Upper lobe of left lung (tissue), 6 donors: ENCODE results near the gene MED13L. TPM values are rescaled to one million over a fixed set of nuclear protein-coding genes. Genes with fewer than 3 reads are reported as not detected.

Experiments used
- ATAC-seq, 2 donors: fragments of 200-7000 bp; cut with Tn5 transposase; one replicate each; pipeline ENCODE4 v1.9.1; 2022; ENCODE audit warnings: mild to moderate bottlenecking in 2 of 2, moderate library complexity in 2 of 2; ENCODE audit not compliant: low FRiP score in 2 of 2
- DNase-seq, 2 donors: peaks; one replicate each; pipeline ENCODE4 v3.0.0-alpha.2; 2019 to 2020
- H3K27ac ChIP-seq, 4 donors: fragments of 200-600 bp; sonication (generic); one replicate each; pipeline ENCODE4 v1.5.1; 2016 to 2019
- H3K27me3 ChIP-seq, 4 donors: fragments of 200-600 bp; sonication (generic); one replicate each; pipeline ENCODE4 v1.5.1; 2017 to 2019
- H3K36me3 ChIP-seq, 4 donors: fragments of 200-600 bp; sonication (generic); one replicate each; pipeline ENCODE4 v1.5.1; 2016 to 2019
- H3K4me1 ChIP-seq, 4 donors: fragments of 200-600 bp; sonication (generic); one replicate each; pipeline ENCODE4 v1.5.1; 2018 to 2019
- H3K4me3 ChIP-seq, 4 donors: fragments of 200-600 bp; sonication (generic); one replicate each; pipeline ENCODE4 v1.5.1; 2017 to 2019; ENCODE audit warnings: mild to moderate bottlenecking in 2 of 4, moderate library complexity in 1 of 4
- H3K9me3 ChIP-seq, 4 donors: fragments of 200-600 bp; sonication (generic); one replicate each; pipeline ENCODE4 v1.5.1; 2018 to 2019
- CTCF ChIP-seq, 6 experiments: fragments of 450-650 bp in 4 of 6; fragments of 200-600 bp in 2 of 6; sonication (generic) in 2 of 6; IDR thresholded peaks; one replicate each; pipeline ENCODE4 v1.5.1; 2016 to 2019; ENCODE audit warnings: antibody characterized with exemption in 6 of 6
- EP300 ChIP-seq, 4 donors: sonication (generic); formaldehyde crosslinking; IDR thresholded peaks; one replicate each; pipeline ENCODE4 v1.5.1; 2017; ENCODE audit warnings: antibody characterized with exemption in 4 of 4, control low read depth in 2 of 4
- POLR2A ChIP-seq, 4 donors: fragments of 450-650 bp; IDR thresholded peaks; one replicate each; pipeline ENCODE4 v1.5.1; 2016 to 2017; ENCODE audit warnings: antibody characterized with exemption in 4 of 4, mild to moderate bottlenecking in 2 of 4
- POLR2AphosphoS5 ChIP-seq, 2 donors: sonication (generic); formaldehyde crosslinking; IDR thresholded peaks; one replicate each; pipeline ENCODE4 v1.5.1; 2017; ENCODE audit warnings: antibody characterized with exemption in 2 of 2
- WGBS, 2 donors: methylation state at CpG; one replicate each; pipeline ENCODE4 v1.1.5; 2017 to 2018; 5-methylcytosine and 5-hydroxymethylcytosine counted together
- total RNA-seq, 6 donors: library from RNA; depleted of rRNA in 4 of 6; stranded (reverse); fragments of >200 nt in 4 of 6; gene quantifications; one replicate each; pipeline versions ENCODE4 v1.1.0 to v1.2.1, GENCODE V29; 2016 to 2021
- donor health status: DM: no; HTN: no; CAD: no; lungs with moderate emphysema.
- donor health status: DM: no; HTN: yes; CAD: no; lungs with severe emphysema.

The MED13L gene
- total RNA-seq, 6 donors from 2014 or later: 96.6 to 178 (median 124) TPM

- Histone ChIP-seq H3K9me3 (peaks cover 0 to 4% (median 2%) of the 10 kb centered on the region in 4 donors), H3K4me3 (no peak overlapping the region), H3K27ac (no peak overlapping the region), H3K27me3 (no peaks in the 10 kb centered on the region), H3K36me3 (no peaks in the 10 kb centered on the region), H3K4me1 (no peaks in the 10 kb centered on the region)
- 45 to 51% methylated on average over 3 of the region's 3 CpGs for WGBS, 2 donors
- peak in 1 of 2 donors; percentile 26 for ATAC-seq
- TF ChIP-seq CTCF (IDR thresholded peaks at IDR 0.05) (no peak), POLR2AphosphoS5 (IDR thresholded peaks at IDR 0.05) (no peak), POLR2A (IDR thresholded peaks at IDR 0.05) (no peak), EP300 (IDR thresholded peaks at IDR 0.05) (no peak)
- DNase-seq: no peak
Measured at GRCh38 chr12:115934046-115934445, 343.4 kb downstream of the MED13L start.

- Histone ChIP-seq H3K9me3 (no peaks in the 10 kb centered on the region), H3K4me1 (no peaks in the 10 kb centered on the region), H3K27ac (no peak overlapping the region), H3K4me3 (no peak overlapping the region), H3K27me3 (no peaks in the 10 kb centered on the region), H3K36me3 (no peaks in the 10 kb centered on the region)
- TF ChIP-seq POLR2A (IDR thresholded peaks at IDR 0.05): no peak
- TF ChIP-seq CTCF (IDR thresholded peaks at IDR 0.05): no peak
- TF ChIP-seq EP300 (IDR thresholded peaks at IDR 0.05): no peak
- no peak for TF ChIP-seq POLR2AphosphoS5 (IDR thresholded peaks at IDR 0.05)
- ATAC-seq (no peak), DNase-seq (no peak)
- 30 to 43% methylated on average over 1 of the region's 1 CpG for WGBS, 2 donors
Measured at GRCh38 chr12:115932066-115932465, 345.4 kb downstream of the MED13L start.

- no peaks in the 10 kb centered on the region for H3K4me1 ChIP-seq
- TF ChIP-seq POLR2A (IDR thresholded peaks at IDR 0.05) (no peak), POLR2AphosphoS5 (IDR thresholded peaks at IDR 0.05) (no peak), CTCF (IDR thresholded peaks at IDR 0.05) (no peak), EP300 (IDR thresholded peaks at IDR 0.05) (no peak)
- no peak overlapping the region for H3K27ac ChIP-seq
- H3K9me3 ChIP-seq: no peaks in the 10 kb centered on the region
- H3K27me3 ChIP-seq: no peaks in the 10 kb centered on the region
- WGBS, 2 donors: 61 to 67% methylated on average over 5 of the region's 5 CpGs
- DNase-seq: no peak
- H3K4me3 ChIP-seq: no peak overlapping the region
- ATAC-seq: no peak
- no peaks in the 10 kb centered on the region for H3K36me3 ChIP-seq
Measured at GRCh38 chr12:115930336-115930735, 347.2 kb downstream of the MED13L start.

GRCh38 chr12:115926037-115926670 lies 351.3 kb downstream of the MED13L start:
- WGBS, 2 donors: 70 to 85% methylated on average over 7 to 8 of the region's 8 CpGs
- H3K36me3 ChIP-seq: no peaks in the 10 kb centered on the region
- DNase-seq (peak in 1 of 2 donors; percentile 40), ATAC-seq (peak; percentile 7 to 20)
- H3K27ac ChIP-seq: no peak overlapping the region
- no peaks in the 10 kb centered on the region for H3K4me1 ChIP-seq
- no peak for TF ChIP-seq POLR2AphosphoS5 (IDR thresholded peaks at IDR 0.05)
- TF ChIP-seq POLR2A (IDR thresholded peaks at IDR 0.05): no peak
- no peak for TF ChIP-seq EP300 (IDR thresholded peaks at IDR 0.05)
- no peak for TF ChIP-seq CTCF (IDR thresholded peaks at IDR 0.05)
- no peak overlapping the region for H3K4me3 ChIP-seq
- H3K9me3 ChIP-seq: peaks cover 0 to 11% (median 7%) of the 10 kb centered on the region in 4 donors
- H3K27me3 ChIP-seq: no peaks in the 10 kb centered on the region

GRCh38 chr12:115923851-115924250 lies 353.6 kb downstream of the MED13L start:
- WGBS, 2 donors: 79 to 82% methylated on average over 5 of the region's 5 CpGs
- no peak for ATAC-seq

More at GRCh38 chr12:115923851-115924250, 353.6 kb downstream of the MED13L start:
- TF ChIP-seq POLR2AphosphoS5 (IDR thresholded peaks at IDR 0.05): no peak
- TF ChIP-seq CTCF (IDR thresholded peaks at IDR 0.05): no peak
- TF ChIP-seq POLR2A (IDR thresholded peaks at IDR 0.05): no peak
- TF ChIP-seq EP300 (IDR thresholded peaks at IDR 0.05): no peak
- Histone ChIP-seq H3K27me3 (no peaks in the 10 kb centered on the region), H3K4me1 (no peaks in the 10 kb centered on the region), H3K27ac (no peak overlapping the region), H3K9me3 (peaks cover 0 to 11% (median 7%) of the 10 kb centered on the region in 4 donors), H3K4me3 (no peak overlapping the region), H3K36me3 (no peaks in the 10 kb centered on the region)
- DNase-seq: no peak
